NCI-H2029 treated with DMSO at 0.1 percent for 48 hours (cell line): ENCODE measurements around the gene DNAL4.
"Not testable (repeated sequence)": the region's sequence is repeated elsewhere in the genome, so short reads cannot be mapped to it uniquely, and the experiment has no call there.

Experiments used
- DNase-seq: peaks from one replicate; lab custom pipeline; 2025; lab: John Stamatoyannopoulos, UW

The DNAL4 gene

DNA sequence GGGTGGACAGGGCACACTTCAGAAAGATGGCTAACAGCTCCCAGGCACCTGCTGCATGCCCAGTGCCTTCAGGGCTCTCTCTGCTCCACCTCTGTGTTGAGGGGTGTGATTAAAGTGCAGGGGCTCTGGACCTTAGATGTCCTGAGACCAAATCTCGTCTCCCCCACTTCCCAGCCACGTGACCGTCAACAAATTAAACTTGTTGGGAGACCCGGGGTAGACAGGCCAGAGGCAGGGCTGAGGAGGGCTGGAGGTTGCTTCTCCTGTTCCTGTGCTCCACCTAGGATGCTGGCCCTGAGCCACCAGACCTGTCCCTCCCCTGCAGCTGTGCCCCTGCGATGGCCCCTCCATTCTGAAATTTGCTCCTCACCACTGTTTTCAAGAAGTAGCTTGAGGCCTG, 32.9 kb upstream of the DNAL4 start:
- DNase-seq: no peak

DNA sequence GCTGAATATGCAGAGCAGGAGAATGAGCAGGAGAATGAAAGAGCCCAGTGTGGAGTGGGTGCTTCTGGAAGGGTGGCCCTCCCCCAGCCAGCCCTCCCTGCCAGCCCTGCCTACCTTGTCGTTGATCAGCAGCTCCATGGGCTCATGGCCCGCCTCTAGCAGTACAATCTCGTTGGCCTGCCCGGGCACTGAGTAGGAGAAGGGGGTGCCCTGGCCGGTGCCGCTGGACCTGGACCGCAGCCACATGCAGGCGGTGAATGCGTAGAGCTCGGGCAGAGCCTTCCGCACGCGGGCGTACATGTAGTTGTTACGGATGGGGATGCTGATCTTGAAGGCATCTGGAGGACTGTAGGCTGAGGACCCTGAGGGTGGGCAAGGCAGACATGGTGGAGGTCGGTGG, 32.4 kb upstream of the DNAL4 start:
- DNase-seq: no peak

DNA sequence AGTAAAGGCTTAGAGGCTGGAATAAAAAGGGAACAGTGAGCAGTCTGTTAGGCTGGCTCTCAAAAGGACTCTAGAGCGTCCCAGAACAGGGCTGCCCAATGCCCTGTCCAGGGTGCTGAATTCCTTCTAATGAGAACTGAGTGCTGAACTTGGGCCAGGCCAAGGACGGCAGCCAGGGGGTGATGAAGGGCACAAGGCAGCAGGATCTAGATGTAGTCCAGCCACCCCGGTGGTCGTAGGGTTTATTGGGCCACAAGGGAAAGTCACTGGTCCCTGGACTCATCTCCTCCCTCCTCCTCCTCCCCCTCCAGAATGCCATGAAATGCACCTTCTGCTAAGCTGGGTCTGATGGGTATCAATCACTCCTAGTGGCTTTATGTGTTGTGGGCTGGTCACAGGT, 30.6 kb upstream of the DNAL4 start:
- DNase-seq: no peak

DNA sequence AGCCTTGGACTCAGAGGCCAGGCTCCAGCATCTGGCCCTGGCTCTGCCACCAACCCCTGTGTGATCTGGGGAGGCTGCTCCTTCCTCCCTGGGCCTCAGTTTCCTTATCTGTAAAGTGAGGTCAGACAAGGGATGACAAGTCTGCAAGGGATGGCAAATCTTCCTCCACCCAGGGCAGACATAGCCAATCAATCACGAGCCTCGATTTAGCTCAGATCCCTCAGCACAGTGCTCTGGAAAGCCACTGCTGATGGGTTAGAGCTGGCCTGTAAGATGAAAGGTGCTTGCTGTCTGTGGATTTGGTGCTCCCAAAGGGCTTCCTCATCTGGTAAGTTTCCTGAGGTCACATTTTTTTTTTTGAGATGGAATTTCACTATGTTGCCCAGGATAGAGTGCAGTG, 29.7 kb upstream of the DNAL4 start:
- DNase-seq: no peak

- no peak for DNase-seq
These were observed 29.1 kb upstream of the DNAL4 start for GRCh38 chr22:38823076-38823475.

- no peak for DNase-seq
These were observed 26.1 kb upstream of the DNAL4 start for GRCh38 chr22:38820020-38820419.

DNA sequence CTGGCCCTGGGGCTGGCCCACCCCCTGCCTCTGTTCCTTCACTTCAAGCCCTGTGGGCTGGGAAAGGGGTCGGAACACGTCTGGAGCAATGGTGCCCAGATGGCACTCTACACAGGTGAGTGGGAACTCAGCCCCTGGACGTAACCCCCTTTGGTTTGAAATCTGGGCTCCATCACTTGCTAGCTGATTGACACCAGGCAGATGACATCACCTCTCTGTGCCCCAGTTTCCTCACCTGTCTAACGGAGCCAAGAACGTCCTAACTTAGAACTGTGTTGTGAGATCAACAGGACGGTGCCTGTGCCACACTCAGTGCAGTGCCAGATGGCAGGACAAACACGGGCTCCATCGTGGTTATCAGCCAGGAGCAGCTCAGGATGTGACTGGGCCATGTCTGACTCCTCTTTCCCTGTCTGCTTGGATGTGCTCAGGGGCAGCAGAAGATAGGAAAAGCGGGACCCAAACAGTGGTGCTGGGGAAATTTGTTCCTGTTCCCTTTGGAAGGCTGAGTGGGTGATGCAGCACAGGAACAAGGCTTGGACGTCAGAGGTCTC, 25.5 kb upstream of the DNAL4 start:
- DNase-seq: no peak

GRCh38 chr22:38817196-38817595, 23.3 kb upstream of the DNAL4 start:
- no peak for DNase-seq

GRCh38 chr22:38815842-38816241, 21.9 kb upstream of the DNAL4 start:
- DNase-seq: no peak

DNA sequence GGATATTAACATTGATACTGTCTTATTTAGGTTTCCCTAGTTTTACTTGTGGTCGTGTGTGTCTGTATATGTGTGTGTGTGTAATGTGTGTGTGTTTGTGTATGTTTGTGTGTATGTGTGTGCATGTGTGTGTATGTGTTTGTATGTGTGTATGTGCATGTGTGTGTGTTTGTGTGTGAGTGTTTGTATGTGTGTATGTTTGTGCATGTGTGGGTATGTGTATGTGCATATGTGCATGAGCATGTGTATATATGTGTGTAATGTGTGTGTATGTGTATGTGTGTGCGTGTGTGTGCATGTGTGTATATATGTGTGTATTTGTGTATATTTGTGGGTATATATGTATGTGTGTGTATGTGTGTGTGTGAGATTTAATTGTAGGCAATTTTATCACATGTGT, 17.3 kb upstream of the DNAL4 start:
- no peak for DNase-seq

DNA sequence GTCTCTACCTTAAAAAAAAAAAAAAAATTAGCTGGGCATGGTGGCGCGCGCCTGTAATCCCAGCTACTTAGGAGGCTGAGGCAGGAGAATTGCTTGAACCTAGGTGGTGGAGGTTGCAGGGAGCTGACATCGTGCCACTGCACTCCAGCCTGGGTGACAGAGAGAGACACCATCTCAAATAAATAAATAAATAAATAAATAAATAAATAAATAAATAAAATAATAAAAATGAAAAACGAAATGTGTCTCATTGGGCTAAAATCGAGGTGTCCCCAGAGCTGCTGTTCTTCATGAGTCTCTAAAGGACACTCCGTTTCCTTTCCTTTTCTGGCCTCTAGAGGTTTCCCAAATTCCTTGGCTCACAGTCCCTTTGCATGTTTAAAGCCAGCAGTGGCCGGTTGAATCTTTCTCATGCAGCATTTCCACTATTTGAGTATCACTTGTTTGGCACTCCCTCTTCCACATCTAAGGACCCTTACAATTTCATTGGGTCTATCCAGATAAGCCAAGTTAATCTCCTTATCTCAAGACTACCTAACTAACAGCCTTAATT, 11.2 kb upstream of the DNAL4 start:
- not testable (repeated sequence) for DNase-seq

GRCh38 chr22:38802671-38803121, 8.8 kb upstream of the DNAL4 start:
- DNase-seq: no peak

GRCh38 chr22:38799265-38800002, 5.5 kb upstream of the DNAL4 start:
- no peak for DNase-seq

DNA sequence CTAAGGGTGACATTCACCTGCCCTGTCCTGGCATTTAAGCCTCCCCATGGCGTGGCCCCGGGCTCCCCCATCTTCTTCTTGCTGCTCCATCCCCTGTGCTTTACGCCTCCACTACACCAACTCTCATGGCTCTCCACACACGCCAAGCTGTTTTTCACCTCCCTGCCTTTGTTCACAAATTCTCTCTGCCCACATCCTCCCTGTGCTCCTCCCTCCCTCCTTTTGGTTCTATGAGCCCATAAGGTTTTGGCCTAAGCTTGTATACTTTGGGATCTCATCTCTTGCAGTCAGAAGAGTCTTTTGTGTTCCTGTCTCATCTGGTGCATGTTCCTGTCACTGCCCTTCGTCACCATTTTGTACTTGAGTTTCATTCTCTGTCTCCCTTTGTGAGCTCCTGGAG, 4.6 kb upstream of the DNAL4 start:
- DNase-seq: no peak

- no peak for DNase-seq
These were observed 2.5 kb upstream of the DNAL4 start for GRCh38 chr22:38796262-38796957.

DNA sequence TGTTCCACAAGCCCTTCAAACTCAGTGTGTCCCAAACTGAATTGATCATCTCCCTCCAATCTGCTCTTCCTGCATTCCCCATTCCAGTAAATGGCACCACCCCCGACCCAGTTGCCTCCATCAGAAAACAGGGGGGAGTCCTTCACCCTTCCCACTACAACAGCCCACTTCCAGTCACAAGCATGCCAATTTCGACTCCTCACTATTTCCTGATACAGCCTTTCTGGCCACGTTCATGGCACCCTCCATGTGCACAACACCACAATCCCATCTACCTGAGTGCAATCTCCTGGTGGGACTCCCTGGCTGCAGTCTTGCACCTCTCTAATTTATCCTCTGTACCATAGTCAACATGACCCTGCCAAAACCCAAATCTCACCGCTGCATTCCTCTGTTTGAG, 1.6 kb upstream of the DNAL4 start:
- DNase-seq: no peak

GRCh38 chr22:38793317-38793716, 626 bp downstream of the DNAL4 start:
- DNase-seq: no peak

DNA sequence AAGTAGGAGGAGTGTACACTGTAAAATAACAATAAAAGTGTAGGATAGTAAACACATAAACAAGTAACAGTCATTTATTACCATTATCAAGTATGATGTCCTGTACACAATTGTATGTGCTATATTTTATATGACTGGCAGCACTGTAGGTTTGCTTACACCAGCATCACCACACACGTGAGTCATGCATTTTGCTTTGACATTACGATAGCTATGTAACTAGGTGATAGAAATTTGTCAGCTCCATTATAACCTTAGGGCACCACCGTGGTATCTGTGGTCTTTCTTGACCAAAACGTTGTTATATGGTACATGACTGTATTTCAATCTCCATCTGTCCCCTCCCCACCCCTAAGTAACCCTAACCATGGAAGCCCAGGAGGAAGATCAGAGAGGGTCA, 1.1 kb downstream of the DNAL4 start:
- no peak for DNase-seq

GRCh38 chr22:38789606-38790005, 4.3 kb downstream of the DNAL4 start:
- no peak for DNase-seq

- no peak for DNase-seq
These were observed 5.1 kb downstream of the DNAL4 start for GRCh38 chr22:38788846-38789245.

DNA sequence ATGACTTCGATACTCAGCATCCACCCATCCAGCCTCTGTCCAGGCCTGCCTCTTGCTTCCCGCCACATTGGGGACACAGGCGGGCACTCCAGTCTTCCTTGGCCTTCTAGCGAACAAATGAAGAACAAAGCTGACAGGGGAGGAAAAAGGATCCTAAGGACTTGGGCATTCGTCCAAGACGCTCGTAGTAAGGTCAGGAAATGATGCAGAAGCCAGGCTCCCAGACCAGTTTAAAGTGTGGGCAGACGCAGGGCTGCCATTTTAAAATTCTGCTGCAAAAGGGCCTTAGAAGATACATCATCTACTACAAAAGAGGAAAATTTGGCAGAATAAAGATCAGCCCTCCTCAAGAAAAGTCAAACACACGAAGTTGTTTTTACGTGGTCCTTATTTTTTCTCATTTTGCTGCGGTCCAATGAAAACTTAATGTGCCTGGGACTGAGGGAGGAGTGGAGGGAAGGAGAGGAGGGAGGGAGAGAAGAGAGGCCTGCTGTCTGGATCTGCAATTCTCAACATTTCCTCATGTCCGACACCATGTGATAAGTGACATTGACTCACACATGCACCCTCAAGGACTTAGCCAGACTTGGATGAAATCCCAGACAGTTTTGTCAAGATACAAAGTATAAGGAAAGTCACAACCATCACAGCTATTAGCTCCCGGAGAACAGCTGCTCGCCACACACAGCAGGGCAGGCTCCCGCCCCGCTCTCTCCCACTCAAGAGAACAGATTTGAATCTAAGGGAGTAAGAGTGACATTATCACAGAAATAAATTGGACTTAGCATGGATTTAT, 5.7 kb downstream of the DNAL4 start:
- DNase-seq: peak; percentile 32

GRCh38 chr22:38786631-38787030, 7.3 kb downstream of the DNAL4 start:
- DNase-seq: no peak
